Measurements from ENCODE around the gene LIPI.

- TF ChIP-seq ZC3H10 (CRISPR knock-in tag; IDR thresholded peaks at IDR 0.05) = no peak
- no peak for TF ChIP-seq RARB (CRISPR knock-in tag; IDR thresholded peaks at IDR 0.05)
- TF ChIP-seq ZNF8 (CRISPR knock-in tag; IDR thresholded peaks at IDR 0.05) = no peak
- no peak for TF ChIP-seq ZNF70 (CRISPR knock-in tag; IDR thresholded peaks at IDR 0.05)
- no peak for TF ChIP-seq TCF4 (CRISPR knock-in tag; IDR thresholded peaks at IDR 0.05; ENCODE audit: borderline replicate concordance)
- TF ChIP-seq, protein P1, sequence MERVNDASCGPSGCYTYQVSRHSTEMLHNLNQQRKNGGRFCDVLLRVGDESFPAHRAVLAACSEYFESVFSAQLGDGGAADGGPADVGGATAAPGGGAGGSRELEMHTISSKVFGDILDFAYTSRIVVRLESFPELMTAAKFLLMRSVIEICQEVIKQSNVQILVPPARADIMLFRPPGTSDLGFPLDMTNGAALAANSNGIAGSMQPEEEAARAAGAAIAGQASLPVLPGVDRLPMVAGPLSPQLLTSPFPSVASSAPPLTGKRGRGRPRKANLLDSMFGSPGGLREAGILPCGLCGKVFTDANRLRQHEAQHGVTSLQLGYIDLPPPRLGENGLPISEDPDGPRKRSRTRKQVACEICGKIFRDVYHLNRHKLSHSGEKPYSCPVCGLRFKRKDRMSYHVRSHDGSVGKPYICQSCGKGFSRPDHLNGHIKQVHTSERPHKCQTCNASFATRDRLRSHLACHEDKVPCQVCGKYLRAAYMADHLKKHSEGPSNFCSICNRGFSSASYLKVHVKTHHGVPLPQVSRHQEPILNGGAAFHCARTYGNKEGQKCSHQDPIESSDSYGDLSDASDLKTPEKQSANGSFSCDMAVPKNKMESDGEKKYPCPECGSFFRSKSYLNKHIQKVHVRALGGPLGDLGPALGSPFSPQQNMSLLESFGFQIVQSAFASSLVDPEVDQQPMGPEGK (CRISPR knock-in tag; IDR thresholded peaks at IDR 0.05; ENCODE audit: borderline replicate concordance) = no peak
- no peak for TF ChIP-seq PPARA (CRISPR knock-in tag; IDR thresholded peaks at IDR 0.05; ENCODE audit: borderline replicate concordance)
- no peak for TF ChIP-seq CSRNP3 (CRISPR knock-in tag; IDR thresholded peaks at IDR 0.05)
- no peak for TF ChIP-seq CSDC2 (CRISPR knock-in tag; IDR thresholded peaks at IDR 0.05)
- no peak for TF ChIP-seq OSR1 (CRISPR knock-in tag; IDR thresholded peaks at IDR 0.05)
- TF ChIP-seq, protein P2, sequence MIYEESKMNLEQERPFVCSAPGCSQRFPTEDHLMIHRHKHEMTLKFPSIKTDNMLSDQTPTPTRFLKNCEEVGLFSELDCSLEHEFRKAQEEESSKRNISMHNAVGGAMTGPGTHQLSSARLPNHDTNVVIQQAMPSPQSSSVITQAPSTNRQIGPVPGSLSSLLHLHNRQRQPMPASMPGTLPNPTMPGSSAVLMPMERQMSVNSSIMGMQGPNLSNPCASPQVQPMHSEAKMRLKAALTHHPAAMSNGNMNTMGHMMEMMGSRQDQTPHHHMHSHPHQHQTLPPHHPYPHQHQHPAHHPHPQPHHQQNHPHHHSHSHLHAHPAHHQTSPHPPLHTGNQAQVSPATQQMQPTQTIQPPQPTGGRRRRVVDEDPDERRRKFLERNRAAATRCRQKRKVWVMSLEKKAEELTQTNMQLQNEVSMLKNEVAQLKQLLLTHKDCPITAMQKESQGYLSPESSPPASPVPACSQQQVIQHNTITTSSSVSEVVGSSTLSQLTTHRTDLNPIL (CRISPR knock-in tag; IDR thresholded peaks at IDR 0.05; ENCODE audit: low read depth) = no peak
- TF ChIP-seq, protein P3, sequence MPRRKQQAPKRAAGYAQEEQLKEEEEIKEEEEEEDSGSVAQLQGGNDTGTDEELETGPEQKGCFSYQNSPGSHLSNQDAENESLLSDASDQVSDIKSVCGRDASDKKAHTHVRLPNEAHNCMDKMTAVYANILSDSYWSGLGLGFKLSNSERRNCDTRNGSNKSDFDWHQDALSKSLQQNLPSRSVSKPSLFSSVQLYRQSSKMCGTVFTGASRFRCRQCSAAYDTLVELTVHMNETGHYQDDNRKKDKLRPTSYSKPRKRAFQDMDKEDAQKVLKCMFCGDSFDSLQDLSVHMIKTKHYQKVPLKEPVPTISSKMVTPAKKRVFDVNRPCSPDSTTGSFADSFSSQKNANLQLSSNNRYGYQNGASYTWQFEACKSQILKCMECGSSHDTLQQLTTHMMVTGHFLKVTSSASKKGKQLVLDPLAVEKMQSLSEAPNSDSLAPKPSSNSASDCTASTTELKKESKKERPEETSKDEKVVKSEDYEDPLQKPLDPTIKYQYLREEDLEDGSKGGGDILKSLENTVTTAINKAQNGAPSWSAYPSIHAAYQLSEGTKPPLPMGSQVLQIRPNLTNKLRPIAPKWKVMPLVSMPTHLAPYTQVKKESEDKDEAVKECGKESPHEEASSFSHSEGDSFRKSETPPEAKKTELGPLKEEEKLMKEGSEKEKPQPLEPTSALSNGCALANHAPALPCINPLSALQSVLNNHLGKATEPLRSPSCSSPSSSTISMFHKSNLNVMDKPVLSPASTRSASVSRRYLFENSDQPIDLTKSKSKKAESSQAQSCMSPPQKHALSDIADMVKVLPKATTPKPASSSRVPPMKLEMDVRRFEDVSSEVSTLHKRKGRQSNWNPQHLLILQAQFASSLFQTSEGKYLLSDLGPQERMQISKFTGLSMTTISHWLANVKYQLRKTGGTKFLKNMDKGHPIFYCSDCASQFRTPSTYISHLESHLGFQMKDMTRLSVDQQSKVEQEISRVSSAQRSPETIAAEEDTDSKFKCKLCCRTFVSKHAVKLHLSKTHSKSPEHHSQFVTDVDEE (CRISPR knock-in tag; IDR thresholded peaks at IDR 0.05) = no peak
- no peak for TF ChIP-seq ISL1 (CRISPR knock-in tag; IDR thresholded peaks at IDR 0.05)
These were observed 89.0 kb downstream of the LIPI start for GRCh38 chr21:14121719-14122118.
